Activated CD8-positive, alpha-beta memory T cell treated with anti-CD3 and anti-CD28 coated beads for 4 hours (primary cell): Measurements from ENCODE around the gene FAM161A.
"Not testable (repeated sequence)": the region's sequence is repeated elsewhere in the genome, so short reads cannot be mapped to it uniquely, and the experiment has no call there.

Experiments used
- DNase-seq, 2 donors: peaks; one replicate each; pipeline ENCODE4 v3.0.0-alpha.2; 2020; ENCODE audit warnings: low read depth in 2 of 2

The FAM161A gene, protein sequence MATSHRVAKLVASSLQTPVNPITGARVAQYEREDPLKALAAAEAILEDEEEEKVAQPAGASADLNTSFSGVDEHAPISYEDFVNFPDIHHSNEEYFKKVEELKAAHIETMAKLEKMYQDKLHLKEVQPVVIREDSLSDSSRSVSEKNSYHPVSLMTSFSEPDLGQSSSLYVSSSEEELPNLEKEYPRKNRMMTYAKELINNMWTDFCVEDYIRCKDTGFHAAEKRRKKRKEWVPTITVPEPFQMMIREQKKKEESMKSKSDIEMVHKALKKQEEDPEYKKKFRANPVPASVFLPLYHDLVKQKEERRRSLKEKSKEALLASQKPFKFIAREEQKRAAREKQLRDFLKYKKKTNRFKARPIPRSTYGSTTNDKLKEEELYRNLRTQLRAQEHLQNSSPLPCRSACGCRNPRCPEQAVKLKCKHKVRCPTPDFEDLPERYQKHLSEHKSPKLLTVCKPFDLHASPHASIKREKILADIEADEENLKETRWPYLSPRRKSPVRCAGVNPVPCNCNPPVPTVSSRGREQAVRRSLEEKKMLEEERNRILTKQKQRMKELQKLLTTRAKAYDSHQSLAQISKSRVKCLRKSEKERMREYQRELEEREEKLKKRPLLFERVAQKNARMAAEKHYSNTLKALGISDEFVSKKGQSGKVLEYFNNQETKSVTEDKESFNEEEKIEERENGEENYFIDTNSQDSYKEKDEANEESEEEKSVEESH

DNA sequence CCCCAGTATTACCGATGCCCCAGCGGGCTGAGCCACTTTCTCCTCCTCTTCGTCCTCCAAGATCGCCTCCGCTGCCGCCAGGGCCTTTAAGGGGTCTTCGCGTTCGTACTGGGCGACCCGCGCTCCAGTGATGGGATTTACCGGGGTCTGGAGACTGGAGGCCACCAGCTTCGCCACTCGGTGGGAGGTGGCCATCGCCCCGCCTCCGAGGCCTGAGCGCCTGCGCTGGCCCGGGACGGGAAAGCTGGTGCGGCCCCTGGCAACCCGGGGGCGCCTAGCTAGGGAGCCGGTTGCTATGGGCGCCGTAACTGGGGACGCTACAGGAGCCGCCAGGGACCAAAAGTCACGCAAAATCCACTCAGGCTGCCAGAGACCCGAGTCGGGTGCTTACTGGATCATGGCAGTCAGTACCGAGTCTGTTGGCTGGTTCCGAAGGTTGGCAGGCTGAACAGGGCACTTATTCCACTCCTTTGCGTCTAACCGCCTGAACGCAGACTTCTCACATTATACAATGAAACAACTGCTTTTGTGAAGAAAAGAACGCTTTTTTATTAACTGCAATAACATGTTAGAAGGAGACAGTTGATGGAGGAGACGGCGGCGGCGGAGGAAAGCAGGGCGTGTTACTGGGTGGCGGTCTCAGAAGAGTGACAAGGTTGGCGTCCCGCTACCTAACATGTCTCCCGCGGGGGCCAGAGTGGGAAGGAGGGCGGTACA lies at the start of gene FAM161A:
Gene FAM161A (minus strand): TSS at position 214 of the 717 bp plus-strand sequence. CDS start 19 bp downstream, at position 195.
- peak; percentile 35 to 51 for DNase-seq

DNA sequence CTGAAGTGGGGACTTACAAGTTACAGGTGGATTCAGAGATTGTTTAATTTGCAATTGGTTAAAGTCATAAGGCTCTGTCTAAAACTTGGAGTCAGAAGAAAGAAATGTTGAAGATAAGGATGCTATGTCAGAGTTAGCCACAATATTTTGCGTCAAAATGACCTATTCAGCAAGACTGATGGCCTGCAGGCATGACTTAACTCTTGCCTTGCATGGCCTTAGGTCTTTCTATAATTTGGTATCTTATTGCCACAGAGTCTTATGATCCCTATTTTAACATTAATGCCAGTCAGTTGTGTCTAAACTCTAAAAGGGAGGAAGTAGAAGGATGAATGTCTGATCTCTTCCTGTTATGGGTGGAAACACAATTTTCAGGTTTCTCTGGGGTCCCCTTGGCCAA lies 46.4 kb upstream of the FAM161A start:
- DNase-seq = no peak

DNA sequence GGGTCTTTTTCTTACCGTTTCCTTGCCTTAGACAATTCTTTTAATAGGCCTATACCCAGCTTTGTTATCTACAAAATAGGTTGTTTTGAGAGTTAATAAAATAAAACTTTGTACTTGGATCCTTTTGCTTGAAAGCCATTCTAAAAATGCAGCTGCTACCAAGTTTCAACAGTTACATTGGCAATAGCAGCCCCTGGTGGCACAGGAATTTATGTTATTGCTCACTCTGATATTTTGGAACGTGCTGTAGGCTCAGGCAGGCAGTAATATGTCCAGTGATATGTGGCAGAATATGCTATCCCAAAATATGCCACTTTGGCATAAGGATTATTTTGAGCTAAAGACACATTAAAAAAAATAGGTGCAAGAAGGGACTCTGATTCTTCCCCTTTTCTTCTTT lies 45.0 kb upstream of the FAM161A start:
- DNase-seq = no peak

DNA sequence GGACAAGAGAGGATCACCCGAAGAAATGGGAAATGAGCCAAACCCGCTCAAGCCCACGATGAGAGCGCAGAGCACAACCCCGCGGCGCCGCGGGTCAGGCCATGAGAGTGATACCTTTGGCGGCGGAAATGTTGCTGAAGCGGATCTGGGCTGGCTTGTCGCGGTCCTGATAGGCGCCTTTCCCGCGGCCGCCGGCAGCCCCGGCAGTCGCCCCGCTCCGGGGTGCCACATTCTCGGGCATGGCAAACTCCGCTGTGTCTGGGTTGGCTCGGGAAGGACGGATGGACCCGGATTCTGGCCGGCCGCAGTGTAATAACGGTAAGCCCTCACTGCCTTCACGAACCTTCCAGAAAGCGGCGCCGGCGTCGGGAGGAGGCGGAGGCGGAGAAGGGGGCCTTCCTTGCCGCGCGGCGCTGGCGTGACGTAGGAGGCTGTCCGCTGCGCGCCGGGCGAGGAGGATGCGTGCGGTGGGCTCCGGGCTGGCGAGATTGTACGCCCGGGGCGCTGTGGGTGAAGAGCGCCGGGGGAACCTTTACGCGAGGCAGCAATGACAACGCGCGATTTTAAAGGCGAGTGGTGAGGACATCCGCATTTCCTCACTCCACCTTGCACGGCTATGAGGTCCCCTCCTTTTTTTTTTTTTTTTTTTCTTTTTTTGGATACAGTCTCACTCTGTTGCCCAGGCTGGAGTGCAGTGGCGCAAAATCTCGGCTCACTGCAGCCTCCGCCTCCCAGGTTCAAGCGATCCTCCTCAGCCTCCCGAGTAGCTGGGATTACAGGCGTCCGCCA lies 34.6 kb upstream of the FAM161A start, which contains the start of gene CCT4:
Gene CCT4 (minus strand): TSS at position 390 of the 789 bp plus-strand sequence. CDS start 149 bp downstream, at position 241.
- DNase-seq = peak; percentile 79 to 83

DNA sequence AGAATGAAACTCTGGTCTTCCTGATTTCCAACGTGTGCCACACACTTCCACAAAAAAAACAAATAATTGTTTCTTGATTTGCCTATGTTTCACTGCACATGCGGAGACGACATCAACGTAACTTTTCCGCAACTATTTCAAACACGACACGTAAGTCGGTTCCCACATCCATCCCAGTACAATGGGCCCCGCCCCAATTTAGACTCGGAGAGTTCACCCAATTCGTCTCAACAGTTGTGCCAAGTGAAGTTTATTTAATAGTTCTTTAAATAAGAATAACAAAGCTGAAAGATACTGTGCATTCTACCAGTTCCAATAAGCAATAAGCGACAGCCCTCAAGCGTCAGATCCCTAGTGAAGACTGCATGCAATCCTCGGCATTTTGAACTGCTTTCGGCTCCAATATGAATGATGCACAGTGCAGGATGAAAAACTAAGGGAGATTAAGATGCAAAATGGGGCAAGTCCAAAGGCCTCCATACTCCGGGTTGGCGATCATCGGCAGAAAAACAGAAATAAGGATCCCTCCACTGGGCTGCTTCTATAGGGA lies 33.9 kb upstream of the FAM161A start:
- DNase-seq = no peak

DNA sequence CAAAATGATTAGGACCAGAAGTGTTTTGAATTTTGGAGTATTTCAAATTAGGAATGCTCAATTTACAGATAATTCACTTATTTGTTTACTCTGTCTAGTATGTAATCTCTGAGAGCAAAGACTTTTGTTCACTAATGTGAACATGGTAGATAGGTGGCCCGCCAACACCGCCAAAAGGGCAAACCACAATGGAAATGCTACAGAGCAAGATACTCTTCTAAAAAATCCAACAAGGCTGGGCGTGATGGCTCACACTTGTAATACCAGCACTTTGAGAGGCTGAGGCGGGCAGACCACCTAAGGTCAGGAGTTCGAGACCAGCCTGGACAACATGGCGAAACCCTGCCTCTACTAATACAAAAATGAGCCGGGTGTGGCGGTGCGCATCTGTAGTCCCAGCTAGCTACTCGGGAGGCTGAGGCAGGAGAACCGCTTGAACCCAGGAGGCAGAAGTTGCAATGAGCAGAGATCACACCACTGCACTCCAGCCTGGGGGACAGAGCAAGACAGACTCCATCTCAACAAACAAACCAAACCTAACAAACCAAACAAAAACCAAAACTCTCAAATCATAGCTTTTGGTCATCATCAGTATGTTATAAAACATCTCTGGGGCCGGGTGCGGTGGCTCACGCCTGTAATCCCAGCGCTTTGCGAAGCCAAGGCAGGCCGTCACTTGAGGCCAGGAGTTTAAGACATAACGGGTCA lies 32.2 kb upstream of the FAM161A start:
- no peak for DNase-seq

DNA sequence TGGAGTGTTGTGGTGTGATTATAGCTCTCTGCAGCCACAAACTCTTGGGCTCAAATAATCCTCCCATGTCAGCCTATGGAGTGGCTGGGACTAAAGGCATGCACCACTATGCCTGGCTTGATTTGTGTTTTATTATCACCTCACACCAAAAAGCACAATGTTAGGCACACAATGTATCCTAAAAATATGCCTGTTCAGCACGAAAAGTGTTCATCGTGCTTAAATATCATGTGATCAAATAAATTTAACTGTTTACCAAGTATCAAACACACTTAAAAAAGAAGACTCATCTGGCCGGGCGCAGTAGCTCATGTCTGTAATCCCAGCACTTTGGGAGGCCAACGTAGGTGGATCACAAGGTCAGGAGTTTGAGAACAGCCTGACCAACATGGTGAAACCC lies 29.0 kb upstream of the FAM161A start:
- no peak for DNase-seq

DNA sequence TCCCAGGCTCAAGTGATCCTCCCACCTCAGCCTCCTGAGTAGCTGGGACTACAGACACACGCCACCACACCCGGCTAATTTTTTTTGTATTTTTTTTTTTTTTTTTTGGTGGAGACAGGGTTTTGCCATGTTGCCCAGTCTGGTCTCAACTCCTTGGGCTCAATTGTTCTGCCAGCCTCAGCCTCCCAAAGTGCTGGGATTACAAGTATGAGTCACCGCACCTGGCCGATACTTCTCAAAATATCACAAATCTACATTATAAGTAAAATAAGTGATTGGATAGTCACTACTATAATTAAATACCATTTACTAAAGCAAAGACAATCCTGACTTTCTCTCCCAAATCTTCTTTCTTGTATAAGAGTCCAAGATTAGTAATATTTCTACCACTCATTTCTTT lies 25.5 kb upstream of the FAM161A start:
- not testable (repeated sequence) for DNase-seq

DNA sequence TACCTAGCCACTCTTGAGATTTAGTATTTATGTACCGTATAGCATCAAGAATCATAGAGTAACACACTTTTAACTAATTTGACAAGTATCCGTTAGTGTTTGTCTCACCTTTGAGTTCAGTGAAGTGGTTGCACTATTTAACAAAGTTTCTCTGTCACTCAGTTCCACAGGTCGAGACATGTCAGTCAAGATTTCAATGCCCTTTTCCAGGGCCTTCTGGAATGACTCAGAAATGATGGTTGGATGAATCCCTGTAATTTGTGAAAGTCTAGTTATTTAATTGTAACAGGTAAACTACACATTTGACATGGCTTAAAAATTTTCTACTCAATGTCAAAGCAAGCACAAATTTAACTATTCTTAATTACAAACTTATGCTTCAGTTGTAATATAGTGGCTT lies 24.9 kb upstream of the FAM161A start:
- DNase-seq = no peak

DNA sequence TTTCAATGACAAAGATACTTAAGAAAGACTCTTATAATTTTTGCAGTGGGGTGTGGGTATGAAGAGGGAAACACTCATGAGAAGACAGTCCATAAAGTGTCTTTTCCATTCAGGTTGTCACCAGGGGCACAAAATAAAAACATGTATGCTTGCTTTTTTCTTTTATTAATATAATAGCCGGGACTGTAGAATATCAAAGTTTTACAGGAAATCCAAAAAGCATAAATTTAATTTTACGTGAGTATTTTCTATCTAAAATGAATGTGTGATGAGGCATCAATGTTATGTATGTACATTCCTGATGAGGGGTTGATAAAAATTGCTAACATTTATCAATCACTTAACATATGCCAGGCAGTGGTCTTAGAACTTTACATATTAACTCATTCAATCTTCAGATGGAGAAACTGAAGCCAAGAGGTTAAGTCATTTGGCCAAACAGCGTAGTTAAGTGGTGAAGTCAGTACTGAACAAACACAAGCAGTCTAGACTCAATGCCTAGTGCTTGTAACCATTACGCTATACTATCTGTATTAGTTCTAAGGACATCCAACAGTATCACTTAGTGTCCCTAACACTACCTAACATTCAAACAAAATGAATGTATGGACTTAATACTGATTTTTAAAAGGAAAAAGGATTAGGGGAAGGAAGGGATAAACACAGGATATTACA lies 23.8 kb upstream of the FAM161A start:
- DNase-seq = no peak

DNA sequence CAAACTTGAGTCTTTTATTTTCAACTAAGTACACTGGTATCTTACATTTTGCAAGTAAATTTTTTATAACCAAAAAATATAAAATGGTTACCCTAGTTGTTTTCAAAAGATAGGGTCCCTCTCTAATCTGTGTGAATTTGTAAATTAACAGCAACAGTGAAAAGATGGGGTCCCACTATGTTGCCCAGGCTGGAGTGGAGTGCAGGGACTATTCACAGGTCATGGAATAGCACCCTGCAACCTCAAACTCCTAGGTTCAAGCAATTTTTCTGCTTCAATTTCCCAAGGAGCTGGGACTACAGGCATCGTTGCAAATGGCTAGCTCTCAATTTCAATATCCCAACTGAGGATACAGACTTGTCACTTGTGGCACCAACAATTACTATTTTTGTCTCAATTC lies 22.5 kb upstream of the FAM161A start:
- DNase-seq = no peak

DNA sequence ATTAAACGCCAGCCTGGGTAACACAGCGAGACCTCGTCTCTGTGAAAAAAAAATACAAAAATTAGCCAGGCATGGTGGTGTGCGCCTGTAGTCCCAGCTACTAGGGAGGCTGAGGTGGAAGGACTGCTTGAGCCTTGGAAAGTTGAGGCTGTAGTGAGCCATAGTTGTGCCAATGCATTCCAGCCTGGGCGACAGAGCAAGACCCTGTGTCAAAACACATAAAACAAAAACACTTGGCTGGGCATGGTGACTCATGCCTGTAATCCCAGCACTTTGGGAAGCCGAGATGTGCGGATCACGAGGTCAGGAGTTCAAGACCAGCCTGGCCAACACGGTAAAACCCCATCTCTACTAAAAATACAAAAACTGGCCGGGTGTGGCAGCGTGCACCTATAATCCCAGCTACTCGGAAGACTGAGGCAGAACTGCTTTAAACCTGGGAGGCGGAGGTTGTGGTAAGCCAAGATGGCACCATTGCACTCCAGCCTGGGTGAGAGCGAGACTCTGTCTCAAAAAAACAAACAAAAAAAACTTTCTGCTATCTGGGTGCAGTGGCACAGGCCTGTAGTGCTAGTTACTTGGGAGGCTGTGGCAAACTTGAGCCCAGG lies 12.7 kb upstream of the FAM161A start:
- not testable (repeated sequence) for DNase-seq

DNA sequence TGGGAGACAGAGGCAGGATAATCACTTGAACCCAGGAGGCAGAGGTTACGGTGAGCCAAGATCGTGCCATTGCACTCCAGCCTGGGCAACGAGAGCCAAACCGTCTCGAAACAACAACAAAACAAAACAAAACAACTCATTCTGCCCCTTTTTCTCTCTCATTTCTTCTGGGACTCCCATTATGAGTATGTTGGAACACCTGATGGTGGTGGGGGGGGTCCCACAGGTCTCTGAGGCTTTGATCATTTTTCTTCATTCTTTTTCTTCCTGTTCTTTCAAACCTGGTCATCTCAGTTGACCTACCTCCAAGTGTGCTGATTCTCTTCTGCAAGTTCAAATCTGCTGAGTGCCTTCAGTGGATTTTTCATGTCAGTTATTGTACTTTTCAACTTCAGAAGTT lies 8.2 kb upstream of the FAM161A start:
- no peak for DNase-seq

DNA sequence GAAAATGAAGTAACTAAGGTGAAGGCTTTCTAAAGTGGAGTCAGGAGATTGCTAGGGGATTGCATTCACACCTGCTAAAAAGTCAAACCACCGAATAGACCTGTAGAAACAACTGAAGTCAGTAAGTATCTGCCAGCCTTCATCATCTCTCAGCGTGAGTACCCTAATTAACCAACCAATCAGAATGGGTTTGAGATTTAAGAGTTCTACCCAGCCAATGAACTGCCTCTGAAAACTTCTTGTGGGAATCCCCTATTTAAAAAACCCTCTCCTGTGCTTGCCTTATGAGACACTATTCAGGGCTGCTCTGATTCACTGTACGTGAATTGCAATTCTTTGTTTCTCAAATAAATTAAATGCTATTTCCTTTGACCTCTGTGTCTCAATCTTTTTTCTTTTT lies 3.4 kb upstream of the FAM161A start:
- no peak for DNase-seq

DNA sequence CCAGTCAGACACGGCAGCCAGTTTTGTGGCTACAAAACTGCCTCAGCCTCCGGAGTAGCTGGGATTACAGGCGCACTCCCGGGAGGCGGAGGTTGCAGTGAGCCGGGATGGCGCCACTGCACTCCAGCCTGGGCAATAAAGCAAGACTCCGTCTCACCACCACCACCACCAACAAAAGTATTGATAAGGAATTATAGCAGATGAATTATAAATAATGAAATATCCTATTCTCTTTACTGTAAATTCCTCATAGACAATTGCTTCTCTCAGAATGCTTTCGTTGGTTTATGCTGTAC lies 1.4 kb upstream of the FAM161A start:
- no peak for DNase-seq

DNA sequence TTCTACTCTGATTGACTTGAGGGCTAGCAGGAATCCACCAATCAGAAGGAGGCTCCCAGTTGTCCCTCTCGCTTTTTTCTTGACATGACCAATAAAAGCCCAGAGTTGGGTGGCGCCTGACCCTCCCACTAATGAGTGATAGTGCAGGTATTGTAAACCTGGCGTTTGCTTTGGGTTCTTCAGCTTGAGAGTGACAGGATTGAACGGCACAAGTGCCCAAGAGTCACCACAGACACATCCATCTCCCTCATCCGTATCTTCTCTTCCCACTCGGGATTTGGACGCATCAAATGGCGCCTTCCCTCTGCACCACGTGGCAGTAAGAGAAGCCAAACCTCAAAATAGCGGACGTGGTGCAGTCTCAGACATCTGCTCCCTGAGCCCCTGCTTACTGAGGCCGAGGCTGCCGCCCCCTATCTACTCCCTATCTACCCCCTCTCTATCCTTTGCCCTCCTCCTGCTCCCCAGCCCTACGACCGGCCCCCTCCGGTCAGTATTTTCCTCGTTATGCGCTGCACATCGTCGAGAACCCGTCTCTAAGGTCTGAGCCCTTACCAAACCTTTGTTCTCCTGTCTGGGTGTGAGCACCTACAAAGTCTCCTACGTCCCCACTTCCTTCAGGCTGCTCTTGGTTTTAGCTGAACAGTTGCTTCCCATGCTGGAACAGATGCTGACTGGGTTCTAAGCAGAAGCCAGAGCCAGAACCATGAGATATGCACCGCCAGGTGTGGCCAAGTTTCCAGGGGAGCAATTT lies 881 bp upstream of the FAM161A start:
- DNase-seq = peak; percentile 73 to 87

DNA sequence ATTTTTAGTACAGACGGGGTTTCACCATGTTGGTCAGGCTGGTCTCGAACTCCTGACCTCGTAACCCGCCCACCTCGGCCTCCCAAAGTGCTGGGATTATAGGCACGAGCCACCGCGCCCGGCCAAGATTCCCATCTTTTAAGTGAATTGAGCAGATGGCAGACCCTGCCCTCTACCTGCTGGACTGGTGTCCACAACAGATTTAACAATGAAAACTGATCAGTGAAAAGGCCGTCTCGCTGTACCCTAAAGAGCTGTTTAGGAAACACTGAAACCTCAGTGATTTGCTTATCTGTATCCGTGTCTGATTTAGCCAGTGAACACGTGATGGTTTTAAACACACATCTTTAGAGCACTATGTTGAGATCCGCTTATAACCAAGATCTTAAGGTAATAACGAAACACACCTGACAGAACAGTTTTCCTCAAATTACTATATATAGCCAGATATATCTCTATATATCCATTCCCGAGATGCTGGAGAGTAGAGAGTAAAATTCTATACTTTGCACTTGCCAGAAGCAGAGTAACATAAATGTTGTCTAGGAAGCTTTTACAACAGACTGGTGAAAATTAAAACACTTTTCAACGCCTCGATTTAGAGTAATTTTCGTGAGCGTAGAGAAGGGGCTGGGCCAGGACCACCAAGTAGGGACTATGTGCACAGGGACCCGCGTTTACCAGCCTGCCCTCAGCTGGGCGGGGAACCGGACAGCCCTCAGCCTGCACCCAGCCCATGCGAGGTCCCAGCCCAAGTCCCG lies 594 bp downstream of the FAM161A start:
- DNase-seq = peak in 1 of 2 donors; percentile 20

DNA sequence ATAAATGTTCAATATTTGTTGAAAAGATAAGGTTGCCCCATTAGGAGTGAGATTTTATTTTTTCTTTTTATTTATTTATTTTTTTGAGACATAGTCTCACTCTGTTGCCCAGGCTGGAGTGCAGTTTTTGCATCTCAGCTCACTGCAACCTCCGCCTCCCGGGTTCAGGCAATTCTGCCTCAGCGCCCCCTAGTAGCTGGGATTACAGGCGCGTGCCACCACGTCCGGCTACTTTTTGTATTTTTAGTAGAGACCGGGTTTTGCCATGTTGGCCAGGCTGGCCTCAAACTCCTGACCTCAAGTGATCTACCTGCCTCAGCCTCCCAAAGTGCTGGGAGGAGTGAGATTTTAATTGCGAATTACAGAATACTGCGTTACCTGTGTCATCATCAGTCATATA lies 2.6 kb downstream of the FAM161A start:
- not testable (repeated sequence) for DNase-seq
